IPS-NIHi7 (cell line): ENCODE measurements around the gene SPATA16.
"Not testable (repeated sequence)": the region's sequence is repeated elsewhere in the genome, so short reads cannot be mapped to it uniquely, and the experiment has no call there.

Experiments
- DNase-seq: peaks from one replicate; pipeline ENCODE4 v3.0.0; 2012; ENCODE audit warnings: mixed read lengths; ENCODE audit errors: extremely low spot score

SPATA16 gene

GRCh38 chr3:173064631-173065030 is 76.4 kb downstream of the SPATA16 start:
- DNase-seq = no peak

- no peak for DNase-seq
These were observed 82.8 kb downstream of the SPATA16 start for GRCh38 chr3:173058229-173058628.

- no peak for DNase-seq
These were observed 85.7 kb downstream of the SPATA16 start for GRCh38 chr3:173055228-173055933.

GRCh38 chr3:173049360-173049759 is 91.7 kb downstream of the SPATA16 start:
- DNase-seq = no peak

- DNase-seq = no peak
These were observed 95.2 kb downstream of the SPATA16 start for GRCh38 chr3:173045770-173046382.

GRCh38 chr3:173044998-173045397 is 96.0 kb downstream of the SPATA16 start:
- no peak for DNase-seq

- no peak for DNase-seq
These were observed 97.3 kb downstream of the SPATA16 start for GRCh38 chr3:173043757-173044156.

- no peak for DNase-seq
These were observed 102.6 kb downstream of the SPATA16 start for GRCh38 chr3:173038484-173038871.

- no peak for DNase-seq
These were observed 103.1 kb downstream of the SPATA16 start for GRCh38 chr3:173037840-173038483.

GRCh38 chr3:173030273-173030672 is 110.8 kb downstream of the SPATA16 start:
- no peak for DNase-seq

GRCh38 chr3:173028351-173028750 is 112.7 kb downstream of the SPATA16 start:
- DNase-seq = no peak

GRCh38 chr3:173027429-173027828 is 113.6 kb downstream of the SPATA16 start:
- DNase-seq = no peak

GRCh38 chr3:173025941-173026340 is 115.1 kb downstream of the SPATA16 start:
- no peak for DNase-seq

- DNase-seq = no peak
These were observed 119.4 kb downstream of the SPATA16 start for GRCh38 chr3:173021547-173022185.

GRCh38 chr3:173020128-173020527 is 120.9 kb downstream of the SPATA16 start:
- DNase-seq = not testable (repeated sequence)

GRCh38 chr3:173019378-173019777 is 121.7 kb downstream of the SPATA16 start:
- no peak for DNase-seq

GRCh38 chr3:173018758-173019157 is 122.3 kb downstream of the SPATA16 start:
- DNase-seq = no peak

GRCh38 chr3:173013219-173013832 is 127.7 kb downstream of the SPATA16 start:
- no peak for DNase-seq

GRCh38 chr3:173009410-173009809 is 131.6 kb downstream of the SPATA16 start:
- DNase-seq = no peak

- DNase-seq = no peak
These were observed 132.1 kb downstream of the SPATA16 start for GRCh38 chr3:173008978-173009377.

- no peak for DNase-seq
These were observed 133.8 kb downstream of the SPATA16 start for GRCh38 chr3:173007079-173007723.

GRCh38 chr3:173006006-173006405 is 135.0 kb downstream of the SPATA16 start:
- no peak for DNase-seq
